HEK293 (cell line): ENCODE data around the gene CBX1.

ENCODE experiments used
- CTCF ChIA-PET: fragments of 350-600 bp; formaldehyde crosslinking; extraction: SDS; loops from one replicate; lab custom pipeline; 2021; ENCODE audit warnings: antibody characterized with exemption; lab: Yijun Ruan, JAX
- POLR2A ChIA-PET: fragments of 300-600 bp; formaldehyde crosslinking; extraction: SDS; loops from one replicate; lab custom pipeline; 2020; ENCODE audit warnings: antibody characterized with exemption, inconsistent platforms; lab: Yijun Ruan, JAX
- H3K27ac ChIP-seq: fragments of 200-500 bp; sonication (Bioruptor generic); 2 replicates; pipeline ENCODE4 v1.5.1; 2014; ENCODE audit warnings: low read depth, low read length, control low read depth, inconsistent platforms; ENCODE audit errors: extremely low read depth
- H3K36me3 ChIP-seq, 2 experiments: fragments of 200-500 bp in 1 of 2; sonication (Bioruptor generic) in 1 of 2; 1 replicate in 1 of 2; 2 replicates in 1 of 2; pipeline ENCODE4 v1.5.1; 2014 to 2017; ENCODE audit warnings: inconsistent platforms in 2 of 2, low read length in 2 of 2; ENCODE audit not compliant: control insufficient read depth in 2 of 2, insufficient read depth in 1 of 2
- H3K4me1 ChIP-seq: fragments of 200-500 bp; sonication (Bioruptor generic); 2 replicates; pipeline ENCODE4 v1.5.1; 2014; ENCODE audit warnings: mild to moderate bottlenecking, low read length, inconsistent platforms; ENCODE audit not compliant: control insufficient read depth, insufficient read depth
- H3K4me3 ChIP-seq: 2 replicates; pipeline ENCODE4 v1.5.1; 2011; ENCODE audit warnings: low read depth, mild to moderate bottlenecking, control low read depth, low read length, moderate library complexity
- H3K9me3 ChIP-seq: fragments of 200-500 bp; sonication (Bioruptor generic); 2 replicates; pipeline ENCODE4 v1.5.1; 2014; ENCODE audit warnings: low read depth, low read length, inconsistent platforms; ENCODE audit not compliant: control insufficient read depth, insufficient read depth
- GFI1B ChIP-seq: fragments of 450-650 bp; formaldehyde crosslinking; IDR thresholded peaks from 2 replicates; pipeline ENCODE4 v1.5.1; 2016; ENCODE audit warnings: missing biosample characterization, missing genetic modification characterization
- PRDM1 ChIP-seq: fragments of 450-650 bp; formaldehyde crosslinking; IDR thresholded peaks from 2 replicates; pipeline ENCODE4; 2016; ENCODE audit warnings: missing biosample characterization, missing genetic modification characterization
- PRDM2 ChIP-seq: fragments of 450-650 bp; formaldehyde crosslinking; IDR thresholded peaks from 2 replicates; pipeline ENCODE4 v1.5.1; 2016; ENCODE audit warnings: missing biosample characterization, missing genetic modification characterization, borderline replicate concordance
- RBAK ChIP-seq: fragments of 450-650 bp; formaldehyde crosslinking; IDR thresholded peaks from 2 replicates; pipeline ENCODE4 v1.5.1; 2016; ENCODE audit warnings: missing biosample characterization, missing genetic modification characterization
- SCRT2 ChIP-seq: fragments of 450-650 bp; formaldehyde crosslinking; IDR thresholded peaks from 2 replicates; pipeline ENCODE4 v1.5.1; 2016; ENCODE audit warnings: missing biosample characterization, missing genetic modification characterization
- TCF7L2 ChIP-seq: IDR thresholded peaks from 2 replicates; pipeline ENCODE4 v1.6.1; 2011; ENCODE audit warnings: low read depth, mild to moderate bottlenecking, inconsistent platforms, low read length, moderate library complexity, borderline replicate concordance
- YY2 ChIP-seq: fragments of 450-650 bp; formaldehyde crosslinking; IDR thresholded peaks from 2 replicates; pipeline ENCODE4 v1.5.1; 2016; ENCODE audit warnings: missing biosample characterization, missing genetic modification characterization
- ZFP3 ChIP-seq: fragments of 450-650 bp; formaldehyde crosslinking; IDR thresholded peaks from 2 replicates; pipeline ENCODE4 v1.5.1; 2016; ENCODE audit warnings: low read depth, missing biosample characterization, missing genetic modification characterization
- ZNF155 ChIP-seq: fragments of 450-650 bp; formaldehyde crosslinking; IDR thresholded peaks from 2 replicates; pipeline ENCODE4 v1.5.1; 2016; ENCODE audit warnings: missing biosample characterization, missing genetic modification characterization
- ZNF174 ChIP-seq: fragments of 450-650 bp; formaldehyde crosslinking; IDR thresholded peaks from 2 replicates; pipeline ENCODE4 v1.5.0; 2017; ENCODE audit warnings: missing biosample characterization, mild to moderate bottlenecking, missing genetic modification characterization
- ZNF202 ChIP-seq: fragments of 450-650 bp; formaldehyde crosslinking; IDR thresholded peaks from 2 replicates; pipeline ENCODE4 v1.5.1; 2016; ENCODE audit warnings: missing biosample characterization, missing genetic modification characterization, borderline replicate concordance
- ZNF214 ChIP-seq: fragments of 450-650 bp; formaldehyde crosslinking; IDR thresholded peaks from 2 replicates; pipeline ENCODE4 v1.5.1; 2017; ENCODE audit warnings: missing biosample characterization, mild to moderate bottlenecking, missing genetic modification characterization, borderline replicate concordance
- ZNF223 ChIP-seq: fragments of 450-650 bp; formaldehyde crosslinking; IDR thresholded peaks from 2 replicates; pipeline ENCODE4 v1.5.1; 2016; ENCODE audit warnings: missing biosample characterization, missing genetic modification characterization
- ZNF292 ChIP-seq: fragments of 450-650 bp; formaldehyde crosslinking; IDR thresholded peaks from 2 replicates; pipeline ENCODE4 v1.5.1; 2016; ENCODE audit warnings: low read depth, missing biosample characterization, missing genetic modification characterization, borderline replicate concordance
- ZNF391 ChIP-seq: fragments of 450-650 bp; formaldehyde crosslinking; IDR thresholded peaks from 2 replicates; pipeline ENCODE4 v1.5.1; 2016; ENCODE audit warnings: low read depth, missing biosample characterization, missing genetic modification characterization, borderline replicate concordance
- ZNF510 ChIP-seq: fragments of 450-650 bp; formaldehyde crosslinking; IDR thresholded peaks from 2 replicates; pipeline ENCODE4 v1.5.1; 2018; ENCODE audit warnings: mild to moderate bottlenecking, missing genetic modification characterization, missing biosample characterization; ENCODE audit not compliant: insufficient replicate concordance
- ZNF518A ChIP-seq: fragments of 450-650 bp; formaldehyde crosslinking; conservative IDR thresholded peaks from 2 replicates; pipeline ENCODE4 v1.5.1; 2016; ENCODE audit warnings: low read depth, missing biosample characterization, missing genetic modification characterization
- ZNF645 ChIP-seq: fragments of 450-650 bp; formaldehyde crosslinking; IDR thresholded peaks from 2 replicates; pipeline ENCODE4; 2016; ENCODE audit warnings: missing biosample characterization, missing genetic modification characterization
- ZNF664 ChIP-seq: fragments of 450-650 bp; formaldehyde crosslinking; IDR thresholded peaks from 2 replicates; pipeline ENCODE4 v1.5.1; 2016; ENCODE audit warnings: missing biosample characterization, missing genetic modification characterization
- ZNF792 ChIP-seq: fragments of 450-650 bp; formaldehyde crosslinking; IDR thresholded peaks from 2 replicates; pipeline ENCODE4 v1.5.1; 2016; ENCODE audit warnings: missing biosample characterization, missing genetic modification characterization

Gene CBX1

GRCh38 chr17:48024149-48025039, 76.9 kb downstream of the CBX1 start:
- CTCF ChIA-PET, result interaction anchor here (0.5 to 15.5 kb wide), 33 partner anchors 12 to 1140 kb away, joined by 3 to 386 read pairs (median 6); partner anchors contain the start of genes NFE2L1 and PNPO
- H3K36me3 ChIP-seq, result no peaks in the 10 kb centered on the region
- peak overlapping the region; percentile 42 for H3K4me3 ChIP-seq
- POLR2A ChIA-PET, result interaction anchor here (0.6 to 2.2 kb wide), 11 partner anchors 22 to 855 kb away, joined by 3 to 22 read pairs (median 6); partner anchors contain the start of genes NFE2L1 and PNPO
- no peaks in the 10 kb centered on the region for H3K9me3 ChIP-seq
- peak overlapping the region; percentile 77; the same call in 1 of the 2 replicates for H3K27ac ChIP-seq
- peaks cover 14% of the 10 kb centered on the region for H3K4me1 ChIP-seq
- TF ChIP-seq ZNF202 (tag by site-specific recombination) (no peak), ZNF510 (tag by site-specific recombination) (no peak), ZNF155 (no peak), ZNF223 (tag by site-specific recombination) (no peak), ZNF792 (tag by site-specific recombination) (no peak; the same call in 1 of the 2 replicates), TCF7L2 (no peak), GFI1B (tag by site-specific recombination) (no peak; the same call in 1 of the 2 replicates), ZNF292 (tag by site-specific recombination) (no peak), ZFP3 (tag by site-specific recombination) (no peak), ZNF391 (tag by site-specific recombination) (no peak), ZNF174 (tag by site-specific recombination) (no peak), YY2 (tag by site-specific recombination) (peak; percentile 62; the same call in 1 of the 2 replicates), ZNF645 (tag by site-specific recombination) (no peak), ZNF518A (tag by site-specific recombination) (no peak), PRDM2 (tag by site-specific recombination) (no peak), SCRT2 (tag by site-specific recombination) (no peak), PRDM1 (tag by site-specific recombination) (no peak), RBAK (no peak), ZNF664 (tag by site-specific recombination) (no peak), ZNF214 (tag by site-specific recombination) (no peak)
